H1 (cell line): Measurements from ENCODE around the gene AGBL1. TPM values are rescaled to one million over a fixed set of nuclear protein-coding genes. Genes with fewer than 3 reads are reported as not detected.
A peak's percentile ranks its signal among the peaks of the same experiment; 100 is the strongest.

Experiments used
- CTCF ChIA-PET: fragments of 300-600 bp; sonication (Branson Sonifier 250); formaldehyde crosslinking; loops from one replicate; lab custom pipeline; 2021; ENCODE audit not compliant: partially characterized antibody; lab: Charles Lee
- POLR2A ChIA-PET: fragments of 300-600 bp; sonication (Branson Sonifier 250); formaldehyde crosslinking; loops from one replicate; lab custom pipeline; 2021; ENCODE audit warnings: inconsistent platforms; ENCODE audit not compliant: partially characterized antibody; lab: Charles Lee
- DNase-seq, 2 experiments: peaks; one replicate each; pipeline versions ENCODE4 v3.0.0 to v3.0.0-alpha.2; 2010 to 2022; ENCODE audit warnings: low spot score in 2 of 2, low read depth in 1 of 2, mixed read lengths in 1 of 2
- FAIRE-seq: peaks from 2 replicates; lab custom pipeline; 2011; peaks lifted over from hg19 to GRCh38; lab: Jason Lieb, UNC
- H2AFZ ChIP-seq: 2 replicates; pipeline ENCODE4 v1.8.1; 2012; ENCODE audit warnings: low read length, inconsistent platforms
- H2AK5ac ChIP-seq: 2 replicates; pipeline ENCODE4 v1.6.1; 2013; ENCODE audit warnings: low read depth, low read length
- H2BK120ac ChIP-seq: replicated peaks from 2 replicates; pipeline ENCODE3; 2013; ENCODE audit warnings: low read depth, low read length, inconsistent platforms
- H2BK12ac ChIP-seq: 2 replicates; pipeline ENCODE4 v1.6.1; 2013; ENCODE audit warnings: low read depth, low read length
- H2BK15ac ChIP-seq: 2 replicates; pipeline ENCODE4 v1.6.1; 2013; ENCODE audit warnings: low read length
- H2BK20ac ChIP-seq: 2 replicates; pipeline ENCODE4 v1.6.1; 2013; ENCODE audit warnings: low read length
- H2BK5ac ChIP-seq: 2 replicates; pipeline ENCODE4 v1.6.1; 2013; ENCODE audit warnings: low read depth, low read length
- H3K14ac ChIP-seq: 2 replicates; pipeline ENCODE4 v1.6.1; 2013; ENCODE audit warnings: inconsistent platforms; ENCODE audit not compliant: insufficient read length
- H3K18ac ChIP-seq: 2 replicates; pipeline ENCODE4 v1.6.1; 2013; ENCODE audit warnings: low read length; ENCODE audit errors: extremely low read depth
- H3K23ac ChIP-seq: 2 replicates; pipeline ENCODE4 v1.6.1; 2013; ENCODE audit warnings: inconsistent platforms; ENCODE audit not compliant: insufficient read length
- H3K23me2 ChIP-seq: 2 replicates; pipeline ENCODE4 v1.6.1; 2013; ENCODE audit warnings: low read depth, low read length
- H3K27ac ChIP-seq: 2 replicates; pipeline ENCODE4 v1.6.1; 2011; ENCODE audit warnings: low read depth, low read length, inconsistent platforms
- H3K27me3 ChIP-seq, 4 experiments: replicated peaks in 1 of 4; 1 replicate in 1 of 4; 2 replicates in 3 of 4; pipeline versions ENCODE4 v1.6.1 to v1.8.1; 2011 to 2013; ENCODE audit warnings: low read length in 3 of 4, mild to moderate bottlenecking in 3 of 4, inconsistent platforms in 2 of 4, mixed read lengths in 2 of 4, moderate library complexity in 1 of 4; ENCODE audit not compliant: control insufficient read depth in 3 of 4, insufficient read depth in 3 of 4; ENCODE audit errors: extremely low read depth in 1 of 4
- H3K36me3 ChIP-seq, 4 experiments: 2 replicates each; pipeline versions ENCODE4 v1.6.1 to v1.8.1; 2011 to 2013; ENCODE audit warnings: mild to moderate bottlenecking in 4 of 4, low read length in 3 of 4, moderate library complexity in 2 of 4, control low read depth in 1 of 4, inconsistent platforms in 1 of 4; ENCODE audit not compliant: insufficient read depth in 4 of 4, control insufficient read depth in 2 of 4
- H3K4ac ChIP-seq: replicated peaks from 2 replicates; pipeline ENCODE3; 2013; ENCODE audit warnings: low read length, low read depth, mixed read lengths, inconsistent platforms; ENCODE audit not compliant: insufficient read length
- H3K4me1 ChIP-seq, 4 experiments: replicated peaks in 1 of 4; 1 replicate in 1 of 4; 2 replicates in 3 of 4; pipeline versions ENCODE4 v1.6.1 to v1.8.1; 2011 to 2013; ENCODE audit warnings: low read length in 3 of 4, inconsistent platforms in 2 of 4, mixed read lengths in 1 of 4; ENCODE audit not compliant: insufficient read depth in 4 of 4, control insufficient read depth in 3 of 4
- H3K4me2 ChIP-seq, 2 experiments: 2 replicates each; pipeline versions ENCODE4 v1.6.1 to v1.8.1; 2011 to 2013; ENCODE audit warnings: low read depth in 2 of 2, low read length in 2 of 2, control low read depth in 1 of 2, inconsistent platforms in 1 of 2, mild to moderate bottlenecking in 1 of 2; ENCODE audit not compliant: insufficient read depth in 1 of 2
- H3K4me3 ChIP-seq, 4 experiments: fragments of 200-600, 300-600 bp in 1 of 4; sonication (generic), shearing (Covaris generic), sonication (Bioruptor Twin) in 1 of 4; 2 replicates each; pipeline versions ENCODE4 v1.5.1 to v1.8.1; 2011 to 2016; ENCODE audit warnings: low read length in 4 of 4, low read depth in 3 of 4, control low read depth in 2 of 4, inconsistent platforms in 2 of 4, mild to moderate bottlenecking in 2 of 4, mixed read lengths in 1 of 4, moderate library complexity in 1 of 4; ENCODE audit not compliant: insufficient read depth in 2 of 4; ENCODE audit errors: extremely low read depth in 1 of 4
- H3K56ac ChIP-seq: replicated peaks from 2 replicates; pipeline ENCODE3; 2013; ENCODE audit warnings: low read depth, mild to moderate bottlenecking, mixed read lengths, low read length, inconsistent platforms; ENCODE audit not compliant: insufficient read length
- H3K79me1 ChIP-seq: 2 replicates; pipeline ENCODE4 v1.6.1; 2013; ENCODE audit warnings: low read depth, low read length, control low read depth
- H3K79me2 ChIP-seq, 2 experiments: 2 replicates each; pipeline versions ENCODE4 v1.6.1 to v1.8.1; 2012 to 2013; ENCODE audit warnings: low read length in 2 of 2, mild to moderate bottlenecking in 2 of 2, inconsistent platforms in 1 of 2; ENCODE audit not compliant: insufficient read depth in 2 of 2, control insufficient read depth in 1 of 2
- H3K9ac ChIP-seq, 4 experiments: replicated peaks in 1 of 4; 1 replicate in 1 of 4; 2 replicates in 3 of 4; pipeline versions ENCODE4 v1.6.1 to v1.8.1; 2011 to 2013; ENCODE audit warnings: low read depth in 3 of 4, low read length in 3 of 4, control low read depth in 2 of 4, mild to moderate bottlenecking in 2 of 4, moderate library complexity in 2 of 4, inconsistent platforms in 1 of 4; ENCODE audit errors: extremely low read depth in 1 of 4
- H3K9me3 ChIP-seq, 2 experiments: 2 replicates each; pipeline versions ENCODE4 v1.6.1 to v1.8.1; 2012 to 2013; ENCODE audit warnings: mild to moderate bottlenecking in 2 of 2, moderate library complexity in 2 of 2, control low read depth in 1 of 2, inconsistent platforms in 1 of 2, low read depth in 1 of 2, low read length in 1 of 2, mixed read lengths in 1 of 2; ENCODE audit not compliant: insufficient read depth in 2 of 2
- H4K20me1 ChIP-seq, 2 experiments: replicated peaks in 1 of 2; 2 replicates each; pipeline versions ENCODE3 to v1.8.1; 2011 to 2013; ENCODE audit warnings: inconsistent platforms in 2 of 2, low read length in 2 of 2, mild to moderate bottlenecking in 1 of 2; ENCODE audit not compliant: insufficient read depth in 2 of 2, control insufficient read depth in 1 of 2
- H4K5ac ChIP-seq: 2 replicates; pipeline ENCODE4 v1.6.1; 2013; ENCODE audit warnings: low read length, low read depth, mixed read lengths, inconsistent platforms; ENCODE audit not compliant: insufficient read length
- H4K8ac ChIP-seq: 2 replicates; pipeline ENCODE4 v1.8.0; 2013; ENCODE audit warnings: mild to moderate bottlenecking, moderate library complexity, low read length, inconsistent platforms; ENCODE audit not compliant: insufficient read depth; ENCODE audit errors: extremely low read depth
- H4K91ac ChIP-seq: replicated peaks from 2 replicates; pipeline ENCODE3; 2013; ENCODE audit warnings: low read length, mixed read lengths, inconsistent platforms; ENCODE audit not compliant: insufficient read length
- BRCA1 ChIP-seq: IDR thresholded peaks from 2 replicates; pipeline ENCODE4 v1.6.1; 2012; ENCODE audit warnings: low read depth, low read length, improper control_type of control experiment
- CBX5 ChIP-seq: fragments of 300-800, 300-1000 bp; sonication (generic); IDR thresholded peaks from 2 replicates; pipeline ENCODE4 v1.7.1; 2016; ENCODE audit warnings: antibody characterized with exemption, low read length, low read depth
- CEBPB ChIP-seq: IDR thresholded peaks from 2 replicates; pipeline ENCODE4 v1.6.1; 2012; ENCODE audit warnings: low read depth, low read length
- CHD1 ChIP-seq: IDR thresholded peaks from 2 replicates; pipeline ENCODE4 v1.6.1; 2012; ENCODE audit warnings: low read depth, low read length, improper control_type of control experiment
- CREB1 ChIP-seq: IDR thresholded peaks from 2 replicates; pipeline ENCODE4 v1.6.1; 2012; ENCODE audit warnings: inconsistent platforms
- EGR1 ChIP-seq: IDR thresholded peaks from 2 replicates; pipeline ENCODE4 v1.6.1; 2011; ENCODE audit warnings: low read depth, low read length, borderline replicate concordance
- EP300 ChIP-seq, 2 experiments: IDR thresholded peaks; 1 replicate in 1 of 2; 2 replicates in 1 of 2; pipeline ENCODE4 v1.6.1; 2011 to 2012; ENCODE audit warnings: low read depth in 2 of 2, low read length in 2 of 2, mild to moderate bottlenecking in 2 of 2, borderline replicate concordance in 1 of 2, inconsistent platforms in 1 of 2, moderate library complexity in 1 of 2
- HDAC6 ChIP-seq: IDR thresholded peaks from one replicate; pipeline ENCODE4 v1.7.1; 2012; ENCODE audit warnings: low read depth, mild to moderate bottlenecking, inconsistent platforms, low read length, moderate library complexity
- JUND ChIP-seq: IDR thresholded peaks from 2 replicates; pipeline ENCODE4 v1.6.1; 2011; ENCODE audit warnings: mild to moderate bottlenecking, improper control_type of control experiment, low read length
- KDM4A ChIP-seq: IDR thresholded peaks from one replicate; pipeline ENCODE4 v1.7.1; 2012; ENCODE audit warnings: low read depth, mild to moderate bottlenecking, moderate library complexity, low read length, inconsistent platforms; ENCODE audit not compliant: severe bottlenecking
- SIN3A ChIP-seq, 2 experiments: IDR thresholded peaks in 1 of 2; conservative IDR thresholded peaks in 1 of 2; 2 replicates each; pipeline ENCODE4 v1.6.1; 2011 to 2012; ENCODE audit warnings: low read length in 2 of 2, improper control_type of control experiment in 1 of 2, low read depth in 1 of 2, mild to moderate bottlenecking in 1 of 2
- SIX5 ChIP-seq: IDR thresholded peaks from 2 replicates; pipeline ENCODE4 v1.6.1; 2011; ENCODE audit warnings: mild to moderate bottlenecking, low read depth, low read length
- SP2 ChIP-seq: IDR thresholded peaks from 2 replicates; pipeline ENCODE4 v1.6.1; 2012; ENCODE audit warnings: mild to moderate bottlenecking, low read length, inconsistent platforms
- TAF7 ChIP-seq: optimal IDR thresholded peaks from 2 replicates; pipeline ENCODE3; 2011; ENCODE audit warnings: low read depth, mild to moderate bottlenecking, inconsistent platforms, low read length, moderate library complexity, borderline replicate concordance
- WGBS, 2 experiments: shearing (Covaris generic) in 1 of 2; methylation state at CpG; one replicate each; pipeline versions ENCODE4 v1.1.6 to v1.1.7; 2013 to 2015; ENCODE audit warnings: low lambda C conversion rate in 2 of 2, mixed read lengths in 2 of 2, inconsistent platforms in 1 of 2, low coverage in 1 of 2, missing lambda C conversion rate in 1 of 2; ENCODE audit not compliant: insufficient replicate concordance in 2 of 2, insufficient coverage in 1 of 2, insufficient read length in 1 of 2; ENCODE audit errors: extremely low coverage in 1 of 2, missing lambda C conversion rate in 1 of 2; 5-methylcytosine and 5-hydroxymethylcytosine counted together
- polyA plus RNA-seq, 7 experiments: library from polyadenylated mRNA; depleted of rRNA in 3 of 7; stranded (reverse) in 5 of 7; unstranded in 2 of 7; fragments of >200 nt in 5 of 7; fragments of 200-250 nt in 2 of 7; gene quantifications; 1 replicate in 5 of 7; 2 replicates in 1 of 7; 4 replicates in 1 of 7; pipeline versions ENCODE4 v1.2.1 to v1.2.3, GENCODE V29; 2011 to 2013; ENCODE audit warnings: missing spikeins in 2 of 7, mixed read lengths in 2 of 7
- total RNA-seq: library from RNA; stranded (reverse); fragmentation: NEBNext Ultra II Directional; extraction: Animal tissue kit (Norgen Biotek cat#: 25700); gene quantifications from 2 replicates; pipeline ENCODE4 v1.2.1, GENCODE V29; 2021
- TF ChIP-seq, protein P1 (sequence below): IDR thresholded peaks from 2 replicates; pipeline ENCODE4 v1.6.1; 2011; ENCODE audit warnings: low read depth, mild to moderate bottlenecking, low read length; ENCODE audit not compliant: insufficient read depth

Gene AGBL1
- total and polyA plus RNA-seq, 2 of the 8 experiments (the other 6 are each of a cell fraction or from before 2014, with no cell fraction given), result not detected

DNA sequence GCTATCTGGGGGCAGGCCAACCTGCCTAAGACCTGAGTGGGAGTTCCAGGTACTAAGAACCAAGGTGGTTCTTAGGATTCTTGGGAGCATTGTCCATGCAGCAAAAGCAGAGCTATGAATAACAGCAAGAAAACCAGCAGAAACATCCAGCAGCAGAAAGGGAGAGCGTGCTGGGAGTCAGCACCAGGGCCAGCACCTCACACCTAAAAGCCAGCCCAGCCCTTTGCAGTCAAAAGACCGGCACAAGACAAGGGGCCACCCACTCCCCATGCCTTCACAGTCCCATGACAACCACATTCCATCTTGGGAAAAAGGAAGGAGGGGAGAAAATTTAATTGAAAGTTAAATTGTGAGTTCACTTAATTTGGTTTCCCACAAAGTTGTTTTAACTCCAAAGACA is 364.9 kb downstream of the AGBL1 start:
- H2BK12ac ChIP-seq, result no peak overlapping the region
- 58% methylated on average over 2 of the region's 2 CpGs; no CpG with 5 or more reads in 1 of the 2 experiments for WGBS, 2 experiments
- H3K4ac ChIP-seq, result no peak overlapping the region
- no peak overlapping the region for H2AFZ ChIP-seq
- DNase-seq (peak; percentile 1 to 52), FAIRE-seq (no peak)
- H4K20me1 ChIP-seq, result no peaks in the 10 kb centered on the region
- H3K18ac ChIP-seq, result no peak overlapping the region
- H3K79me2 ChIP-seq, result no peaks in the 10 kb centered on the region
- H3K27ac ChIP-seq, result no peak overlapping the region
- H2BK120ac ChIP-seq, result no peak overlapping the region
- no peak overlapping the region for H2BK20ac ChIP-seq
- no peak overlapping the region for H3K4me2 ChIP-seq
- no peak overlapping the region for H2BK15ac ChIP-seq
- ChIA-PET POLR2A (no interaction called here), CTCF (interaction anchor here (0.7 to 1.7 kb wide), 3 partner anchors 13 to 67 kb away, joined by 3 read pairs; no protein-coding TSS in a partner anchor)
- H2AK5ac ChIP-seq, result no peak overlapping the region
- no peak overlapping the region for H3K9ac ChIP-seq
- no peaks in the 10 kb centered on the region for H3K23me2 ChIP-seq
- no peaks in the 10 kb centered on the region for H3K9me3 ChIP-seq
- no peak overlapping the region for H3K14ac ChIP-seq
- H3K4me3 ChIP-seq, result no peak overlapping the region
- no peaks in the 10 kb centered on the region for H3K36me3 ChIP-seq
- no peaks in the 10 kb centered on the region for H3K4me1 ChIP-seq
- H3K27me3 ChIP-seq, result no peaks in the 10 kb centered on the region
- no peak overlapping the region for H3K23ac ChIP-seq
- H2BK5ac ChIP-seq, result no peak overlapping the region
- H4K8ac ChIP-seq, result no peak overlapping the region
- no peak overlapping the region for H4K91ac ChIP-seq
- no peaks in the 10 kb centered on the region for H3K79me1 ChIP-seq
- H3K56ac ChIP-seq, result no peak overlapping the region
- H4K5ac ChIP-seq, result no peak overlapping the region
- no peak for TF ChIP-seq JUND
- no peak for TF ChIP-seq EP300 (IDR thresholded peaks at IDR 0.05; ENCODE audit: borderline replicate concordance in 1 of 2, low read depth in 2 of 2, low read length in 2 of 2)
- TF ChIP-seq SIN3A (conservative IDR thresholded peaks at IDR 0.05 in 1 of 2, IDR thresholded peaks at IDR 0.05 in 1 of 2; ENCODE audit: low read depth in 1 of 2, low read length in 2 of 2), result 0 out of 4 replicates have a peak, but pooled peaks of 1 of the 2 experiments have one; percentile 37
- TF ChIP-seq TAF7, result no peak
- no peak for TF ChIP-seq HDAC6
- TF ChIP-seq, protein P1, sequence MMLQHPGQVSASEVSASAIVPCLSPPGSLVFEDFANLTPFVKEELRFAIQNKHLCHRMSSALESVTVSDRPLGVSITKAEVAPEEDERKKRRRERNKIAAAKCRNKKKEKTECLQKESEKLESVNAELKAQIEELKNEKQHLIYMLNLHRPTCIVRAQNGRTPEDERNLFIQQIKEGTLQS, result no peak
- TF ChIP-seq CREB1, result no peak
- TF ChIP-seq CEBPB, result no peak
- no peak for TF ChIP-seq BRCA1
- no peak for TF ChIP-seq EGR1
- TF ChIP-seq SP2, result no peak
- no peak for TF ChIP-seq KDM4A
- no peak for TF ChIP-seq SIX5
- TF ChIP-seq CBX5, result no peak
- no peak for TF ChIP-seq CHD1
